GM12892 (cell line): Measurements from ENCODE around the gene CCDC38.
"Not testable (repeated sequence)": the region's sequence is repeated elsewhere in the genome, so short reads cannot be mapped to it uniquely, and the experiment has no call there.

Experiments used
- DNase-seq: peaks from one replicate; pipeline ENCODE4 v3.0.0; 2011; ENCODE audit not compliant: insufficient read length
- FAIRE-seq: peaks from 2 replicates; lab custom pipeline; 2011; peaks lifted over from hg19 to GRCh38; lab: Jason Lieb, UNC
- POLR2A ChIP-seq: IDR thresholded peaks from 2 replicates; pipeline ENCODE4 v1.6.1; 2011; ENCODE audit warnings: low read depth, low read length, control low read depth
- POLR2AphosphoS5 ChIP-seq: IDR thresholded peaks from 2 replicates; pipeline ENCODE4 v1.6.1; 2011; ENCODE audit warnings: low read depth, low read length, control low read depth
- TAF1 ChIP-seq: IDR thresholded peaks from 2 replicates; pipeline ENCODE4 v1.6.1; 2011; ENCODE audit warnings: low read depth, mild to moderate bottlenecking, control low read depth, low read length, borderline replicate concordance

Gene CCDC38

DNA sequence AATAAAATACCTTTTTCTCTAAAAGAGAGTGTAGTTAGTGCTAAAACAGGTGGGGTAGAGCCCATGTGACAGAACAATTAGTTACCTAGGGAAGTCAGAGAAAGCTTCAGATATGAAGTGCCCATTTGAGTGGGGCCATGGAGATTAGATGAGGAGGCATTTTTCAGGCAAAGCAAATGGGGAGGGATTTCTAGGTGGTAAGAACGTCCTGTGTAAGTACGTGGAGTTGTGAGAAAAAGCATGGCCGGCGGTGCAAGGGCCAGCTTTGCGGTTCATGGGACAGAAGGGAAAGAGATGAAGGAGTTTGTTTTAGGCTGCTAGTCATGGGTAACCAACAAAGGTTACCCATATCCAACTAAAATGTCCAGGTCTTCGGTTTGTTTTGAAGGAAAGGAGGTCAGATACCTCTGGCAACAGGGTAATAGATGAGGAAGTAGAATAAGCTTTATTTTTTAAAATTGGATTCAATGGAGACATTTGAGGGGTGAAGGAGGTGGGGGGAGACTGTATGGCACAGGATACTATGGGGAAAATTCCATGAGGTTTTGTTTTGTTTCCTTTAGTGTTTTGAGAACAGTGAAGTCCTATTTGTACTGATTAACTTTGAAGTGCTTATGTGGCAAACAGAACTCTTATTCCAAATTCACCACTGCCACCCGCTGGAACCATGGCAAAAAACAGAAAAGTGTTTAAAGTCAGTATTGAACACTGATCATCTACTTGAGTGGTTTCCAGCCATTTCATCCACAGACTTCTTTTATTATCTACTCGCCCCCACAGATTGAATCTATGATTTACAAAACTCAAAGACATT is 93.6 kb downstream of the CCDC38 start:
- FAIRE-seq (no peak), DNase-seq (no peak)

DNA sequence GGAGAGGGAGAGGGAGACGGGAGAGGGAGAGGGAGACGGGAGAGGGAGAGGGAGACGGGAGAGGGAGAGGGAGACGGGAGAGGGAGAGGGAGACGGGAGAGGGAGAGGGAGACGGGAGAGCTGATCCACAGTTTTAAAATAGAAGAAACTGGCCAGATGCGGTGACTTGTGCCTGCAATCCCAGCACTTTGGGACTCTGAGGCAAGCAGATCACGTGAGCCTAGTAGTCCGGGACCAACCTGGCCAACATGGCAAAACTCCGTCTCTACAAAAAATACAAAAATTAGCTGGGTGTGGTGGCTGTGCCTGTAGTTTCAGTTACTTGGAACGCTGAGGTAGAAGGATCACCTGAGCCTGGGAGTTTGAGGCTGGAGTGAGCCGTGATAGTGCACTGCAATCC is 100.0 kb downstream of the CCDC38 start:
- FAIRE-seq: not testable (repeated sequence)

More for the DNA sequence above, 93.6 kb downstream of the CCDC38 start:
- no peak for TF ChIP-seq POLR2AphosphoS5
- no peak for TF ChIP-seq POLR2A
- no peak for TF ChIP-seq TAF1

DNA sequence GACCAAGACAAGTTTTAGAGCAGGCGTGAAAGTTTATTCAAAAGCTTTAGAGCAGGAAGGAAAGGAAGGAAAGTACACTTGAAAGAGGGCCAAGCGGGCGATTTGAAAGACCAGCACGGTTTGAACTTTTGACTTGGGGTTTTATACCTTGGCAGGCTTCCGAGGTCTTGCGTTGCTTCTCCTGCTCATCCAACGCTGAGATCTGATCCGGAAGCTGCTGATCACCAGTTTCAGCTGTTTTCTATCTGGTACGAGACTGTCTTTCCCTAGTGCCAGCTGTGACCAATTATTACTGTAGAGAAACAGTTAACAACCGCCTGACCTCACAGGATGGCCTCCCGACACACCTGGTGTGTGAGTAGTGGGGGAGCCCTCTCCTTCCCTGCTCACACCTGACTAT is 104.3 kb downstream of the CCDC38 start:
- TF ChIP-seq POLR2AphosphoS5 (no peak), TAF1 (no peak)
- FAIRE-seq: no peak
- no peak for DNase-seq

More for the DNA sequence above, 100.0 kb downstream of the CCDC38 start:
- DNase-seq: not testable (repeated sequence)

DNA sequence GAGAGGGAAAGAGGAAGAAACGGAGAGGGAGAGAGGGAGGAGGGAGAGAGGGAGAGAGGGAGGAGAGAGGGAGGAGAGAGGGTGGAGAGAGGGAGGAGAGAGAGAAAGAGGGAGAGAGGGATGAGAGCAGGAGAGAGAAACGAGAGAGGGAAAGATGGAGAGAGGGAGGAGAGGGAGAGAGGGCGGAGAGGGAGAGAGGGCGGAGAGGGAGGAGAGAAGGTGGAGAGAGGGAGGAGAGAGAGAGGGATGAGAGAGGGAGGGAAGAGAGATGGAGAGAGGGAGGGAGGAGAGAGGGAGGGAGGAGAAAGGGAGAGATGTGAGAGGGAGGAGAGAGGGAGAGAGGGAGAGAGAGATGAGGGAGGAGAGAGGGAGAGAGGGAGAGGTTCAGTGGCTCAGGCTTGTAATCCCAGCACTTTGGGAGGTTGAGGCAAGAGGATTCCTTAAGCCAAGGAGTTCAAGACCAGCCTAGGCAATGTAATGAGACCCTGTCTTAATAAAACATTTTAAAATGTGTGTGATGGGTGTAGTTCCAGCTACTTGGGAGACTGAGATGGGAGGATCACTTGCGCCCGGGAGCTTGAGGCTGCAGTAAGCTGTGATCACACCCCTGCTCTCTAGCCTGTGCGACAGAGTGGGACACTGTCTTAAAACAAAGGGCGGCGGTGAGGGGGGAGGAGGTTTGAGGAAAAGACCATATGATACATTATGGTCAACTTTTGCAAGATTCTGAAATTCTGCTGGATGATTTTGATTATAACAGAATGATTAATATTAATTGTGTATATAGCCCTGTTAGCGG is 105.0 kb downstream of the CCDC38 start:
- no peak for DNase-seq
- no peak for TF ChIP-seq TAF1
- no peak for TF ChIP-seq POLR2AphosphoS5
- TF ChIP-seq POLR2A: no peak
- no peak for FAIRE-seq

DNA sequence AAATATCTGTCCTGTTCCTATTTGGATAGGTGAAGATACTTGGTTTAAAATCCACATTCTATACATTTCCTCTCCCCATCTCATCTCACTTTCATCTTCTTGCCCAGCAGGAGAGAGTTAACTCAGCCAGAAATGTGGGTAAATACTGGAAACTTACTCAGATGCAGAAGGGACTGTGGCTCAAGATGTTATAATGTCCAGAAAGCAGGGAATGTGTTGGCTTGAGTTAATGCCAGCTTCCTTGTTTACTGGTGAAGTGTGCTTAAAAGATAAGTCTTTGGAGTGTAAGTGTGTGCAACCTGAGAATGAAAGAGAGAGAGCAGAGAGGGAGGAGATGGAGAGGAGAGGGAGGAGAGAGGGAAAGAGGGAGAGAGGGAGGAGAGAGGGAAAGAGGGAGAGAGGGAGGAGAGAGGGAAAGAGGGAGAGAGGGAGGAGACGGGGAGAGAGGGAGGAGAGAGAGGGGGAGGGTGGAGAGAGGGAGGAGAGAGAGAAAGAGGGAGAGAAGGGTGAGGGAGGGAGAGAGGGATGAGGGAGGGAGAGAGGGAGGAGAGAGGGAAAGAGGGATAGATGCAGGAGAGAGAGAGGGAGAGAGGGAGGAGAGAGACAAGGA is 105.7 kb downstream of the CCDC38 start:
- FAIRE-seq: no peak
- no peak for DNase-seq
- TF ChIP-seq TAF1 (no peak), POLR2A (no peak), POLR2AphosphoS5 (no peak)

DNA sequence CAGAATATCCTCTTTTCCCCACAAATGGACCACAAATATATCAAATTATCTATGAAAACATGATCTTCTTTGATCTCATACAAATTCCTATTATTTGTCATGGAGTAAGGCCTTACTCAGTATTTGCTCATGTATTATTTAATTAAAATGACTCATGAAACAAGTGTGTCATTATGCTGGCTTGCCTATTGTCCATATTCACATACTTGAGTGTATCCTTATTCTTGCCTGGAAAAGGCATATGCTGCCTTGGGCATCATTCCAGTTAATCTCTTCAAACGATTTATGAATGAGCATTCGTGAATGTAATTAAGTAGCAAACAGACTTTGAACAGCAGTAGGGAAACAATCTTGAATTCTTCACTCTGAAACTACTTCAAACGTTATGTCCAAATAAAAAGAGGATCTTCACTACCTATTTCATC is 106.2 kb downstream of the CCDC38 start:
- FAIRE-seq (no peak), DNase-seq (no peak)
- TF ChIP-seq POLR2A: no peak
- TF ChIP-seq POLR2AphosphoS5: no peak
- no peak for TF ChIP-seq TAF1

DNA sequence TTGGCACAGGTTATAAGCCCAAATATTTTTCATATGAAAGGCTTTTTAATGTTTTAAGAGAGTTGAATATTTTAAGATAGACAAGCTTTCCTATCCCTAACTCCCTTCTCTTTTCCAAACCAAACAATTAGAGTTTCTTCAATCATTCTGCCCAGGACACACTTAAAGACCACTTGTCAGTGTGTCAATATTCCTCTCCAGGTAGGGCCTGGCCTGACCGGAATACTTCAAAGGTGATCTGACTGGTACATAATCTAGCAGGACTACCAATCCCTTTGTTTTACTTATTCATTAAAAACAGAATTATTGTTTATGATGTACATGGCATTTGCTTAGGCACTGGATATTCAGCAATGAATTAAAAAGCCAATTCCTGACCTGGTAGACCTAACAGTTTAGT is 107.8 kb downstream of the CCDC38 start:
- DNase-seq (no peak), FAIRE-seq (no peak)
- no peak for TF ChIP-seq POLR2A
- TF ChIP-seq POLR2AphosphoS5: no peak
- no peak for TF ChIP-seq TAF1

DNA sequence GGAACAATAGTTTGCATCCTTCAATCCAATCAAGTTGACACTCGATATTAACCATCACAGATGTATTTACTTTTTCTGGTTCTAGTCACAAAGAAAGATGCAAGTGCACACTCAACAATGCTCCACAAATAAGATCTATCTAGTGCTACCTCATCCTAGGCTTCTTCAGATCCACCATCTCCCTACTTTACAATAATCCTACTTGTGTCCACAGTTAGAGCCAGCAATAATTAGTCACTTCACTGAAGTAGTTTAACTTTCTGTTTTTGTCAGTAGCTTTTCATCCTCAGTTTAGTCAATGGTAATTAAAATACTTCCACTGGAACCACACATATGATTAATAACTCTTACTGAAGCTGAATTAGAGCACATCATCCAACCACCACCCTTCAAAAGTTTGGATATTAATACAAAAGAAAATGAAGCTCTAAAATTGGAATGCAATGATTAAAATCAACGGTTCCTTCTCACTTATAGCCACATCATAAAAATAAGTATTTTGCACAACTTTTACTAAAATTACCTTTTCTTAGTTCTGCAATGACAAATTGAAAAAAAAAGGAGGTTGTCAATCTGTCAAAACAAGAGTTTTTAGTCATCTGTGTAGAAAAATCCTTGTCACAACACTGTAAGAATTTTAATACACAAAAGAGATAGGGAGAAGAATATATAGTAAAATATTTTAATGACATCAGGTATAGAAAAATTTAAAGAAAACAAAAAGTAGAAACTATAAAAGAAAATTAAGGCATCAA is 111.9 kb downstream of the CCDC38 start:
- no peak for TF ChIP-seq POLR2A
- no peak for TF ChIP-seq POLR2AphosphoS5
- TF ChIP-seq TAF1: no peak
- FAIRE-seq (no peak), DNase-seq (no peak)

DNA sequence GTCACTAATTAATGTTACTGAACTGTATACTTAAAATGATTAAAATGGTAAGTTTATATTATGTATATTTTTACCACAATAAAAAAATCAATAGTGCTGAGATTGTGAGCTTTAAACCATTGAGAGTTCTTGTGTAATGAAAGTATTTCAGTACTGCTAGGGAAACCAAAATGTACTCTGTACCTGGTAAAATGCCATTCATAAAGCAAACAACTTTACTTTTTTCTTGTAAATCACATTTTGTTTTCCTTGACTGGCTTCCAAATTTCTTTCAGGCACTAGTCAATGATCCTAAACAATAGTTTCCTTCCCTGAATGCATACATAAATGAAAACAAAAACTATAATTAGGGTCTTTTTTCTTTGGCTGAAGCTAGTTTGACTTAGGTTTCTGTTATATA is 113.0 kb downstream of the CCDC38 start:
- TF ChIP-seq POLR2A (no peak), POLR2AphosphoS5 (no peak), TAF1 (no peak)
- no peak for FAIRE-seq
- DNase-seq: no peak

DNA sequence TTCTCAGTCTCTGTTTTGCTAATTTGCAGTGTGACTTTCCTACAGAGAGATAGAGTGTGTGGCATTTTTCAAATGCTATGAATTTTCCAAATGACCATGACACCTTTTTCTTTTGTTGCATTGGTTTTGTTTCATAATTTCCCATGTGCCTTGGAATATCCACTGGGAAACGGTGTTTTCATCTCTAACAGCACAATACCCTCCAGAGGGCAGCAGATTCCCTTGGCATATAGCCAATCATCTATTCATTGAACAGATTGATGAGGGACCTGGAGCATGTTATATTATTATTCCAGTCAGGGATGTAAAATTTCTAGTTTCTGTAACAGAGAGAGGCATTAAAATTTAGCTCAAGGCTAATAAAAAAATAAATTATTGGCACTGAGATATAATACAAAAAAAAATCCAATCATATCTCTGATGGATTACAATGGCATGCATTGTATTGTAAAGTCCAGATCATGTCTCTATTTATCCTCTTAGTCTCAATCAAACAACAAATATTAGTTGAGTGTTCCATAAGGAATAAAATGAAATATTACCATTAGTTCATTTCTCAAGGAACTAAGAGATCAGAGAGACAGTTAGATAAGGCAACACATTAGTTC is 122.2 kb downstream of the CCDC38 start:
- FAIRE-seq (no peak), DNase-seq (no peak)
- TF ChIP-seq POLR2AphosphoS5 (no peak), POLR2A (no peak), TAF1 (no peak)
